OCI-LY7 (cell line): Measurements from ENCODE around the gene TGFBR2. TPM values are rescaled to one million over a fixed set of nuclear protein-coding genes. Genes with fewer than 3 reads are reported as not detected.

Source experiments
- BruUV-seq: library from RNA; stranded (reverse); fragments of 400-500 nt; replicated peaks from 2 replicates; lab custom pipeline; 2021; lab: Mats Ljungman, UMichigan
- CTCF ChIA-PET: fragments of 300-600 bp; sonication (Branson Sonifier 250); formaldehyde crosslinking; loops from one replicate; lab custom pipeline; 2022; ENCODE audit warnings: antibody characterized with exemption; ENCODE audit not compliant: unreplicated experiment; lab: Charles Lee
- POLR2A ChIA-PET: fragments of 300-600 bp; sonication (Branson Sonifier 250); formaldehyde crosslinking; loops from one replicate; lab custom pipeline; 2022; ENCODE audit warnings: antibody characterized with exemption; lab: Charles Lee
- DNase-seq: peaks from one replicate; pipeline ENCODE4 v3.0.0-alpha.2; 2015; ENCODE audit warnings: low spot score
- H2AFZ ChIP-seq: fragments of 200-600 bp; sonication (generic), shearing (Covaris generic); 2 replicates; pipeline ENCODE4 v1.6.1; 2014; ENCODE audit warnings: mild to moderate bottlenecking, antibody characterized with exemption, low read length, moderate library complexity
- H3K27ac ChIP-seq: fragments of 200-600 bp; sonication (generic); 2 replicates; pipeline ENCODE4 v1.5.1; 2014; ENCODE audit warnings: mixed run types, low read depth, mild to moderate bottlenecking, moderate library complexity, low read length, inconsistent platforms; ENCODE audit not compliant: poor library complexity, severe bottlenecking
- H3K36me3 ChIP-seq: fragments of 200-600 bp; sonication (generic); 2 replicates; pipeline ENCODE4 v1.6.1; 2014; ENCODE audit warnings: mild to moderate bottlenecking, antibody characterized with exemption, low read length, moderate library complexity, mixed read lengths; ENCODE audit not compliant: insufficient read depth
- H3K4me1 ChIP-seq: fragments of 200-600 bp; sonication (generic); 2 replicates; pipeline ENCODE4 v1.5.1; 2014; ENCODE audit warnings: mild to moderate bottlenecking, low read length; ENCODE audit not compliant: insufficient read depth, poor library complexity, severe bottlenecking
- H3K4me2 ChIP-seq: fragments of 200-600 bp; sonication (generic); 2 replicates; pipeline ENCODE4 v1.6.1; 2014; ENCODE audit warnings: mild to moderate bottlenecking, low read length
- H3K4me3 ChIP-seq: fragments of 200-600 bp; sonication (generic); 2 replicates; pipeline ENCODE4 v1.5.1; 2014; ENCODE audit warnings: mild to moderate bottlenecking, low read depth, low read length; ENCODE audit not compliant: poor library complexity, severe bottlenecking
- H3K79me2 ChIP-seq: fragments of 200-600 bp; sonication (generic); 2 replicates; pipeline ENCODE4 v1.6.1; 2016; ENCODE audit warnings: low read depth, mild to moderate bottlenecking, low read length, moderate library complexity, mixed read lengths; ENCODE audit not compliant: insufficient read depth
- H3K9me2 ChIP-seq: fragments of 200-600 bp; sonication (generic); 2 replicates; pipeline ENCODE4 v1.6.1; 2016; ENCODE audit warnings: mild to moderate bottlenecking, low read length, mixed read lengths; ENCODE audit not compliant: insufficient read depth
- H3K9me3 ChIP-seq: fragments of 200-600 bp; sonication (generic); 2 replicates; pipeline ENCODE4 v1.6.1; 2014; ENCODE audit warnings: mild to moderate bottlenecking, mixed run types, low read length, mixed read lengths
- H4K20me1 ChIP-seq: fragments of 200-600 bp; sonication (generic); 2 replicates; pipeline ENCODE4 v1.6.1; 2014; ENCODE audit warnings: mild to moderate bottlenecking, antibody characterized with exemption, low read length, moderate library complexity, mixed read lengths; ENCODE audit not compliant: insufficient read depth
- CTCF ChIP-seq: fragments of 200-600 bp; sonication (generic); conservative IDR thresholded peaks from 2 replicates; pipeline ENCODE4 v1.5.1; 2014; ENCODE audit warnings: mild to moderate bottlenecking, antibody characterized with exemption, low read length, moderate library complexity, mixed read lengths
- EZH2phosphoT487 ChIP-seq: fragments of 200-600 bp; sonication (generic); IDR thresholded peaks from 2 replicates; pipeline ENCODE4 v1.6.1; 2018; ENCODE audit warnings: low read depth, borderline replicate concordance, mild to moderate bottlenecking, mixed run types, antibody characterized with exemption, low read length, moderate library complexity, mixed read lengths
- intact Hi-C: fragments of 100-400 bp; cut with micrococcal nuclease; formaldehyde crosslinking; loops from one replicate; pipeline ENCODE4 v1.10.0; 2022; ENCODE audit not compliant: unreplicated experiment
- total RNA-seq, 2 experiments: library from RNA; depleted of rRNA in 1 of 2; stranded (reverse); fragments of >200 nt in 1 of 2; shearing (Covaris generic) in 1 of 2; gene quantifications; 2 replicates each; pipeline ENCODE4 v1.2.3, GENCODE V29; 2014 to 2022

The TGFBR2 gene
- total RNA-seq, 2 experiments from 2014 or later, result 25.2 to 28.1 TPM

- peaks cover 100% of the 10 kb centered on the region for H3K79me2 ChIP-seq
- peaks cover 24% of the 10 kb centered on the region for H3K36me3 ChIP-seq
- H3K4me3 ChIP-seq, result peak overlapping the region; percentile 42
- ChIA-PET CTCF (interaction anchor here (1.0 to 1.2 kb wide), 2 partner anchors 8 to 20 kb away, joined by 3 to 5 read pairs; no protein-coding TSS in a partner anchor), POLR2A (interaction anchor here (0.8 to 7.6 kb wide), 15 partner anchors 8 to 603 kb away, joined by 3 to 76 read pairs (median 9); partner anchors contain the start of gene TGFBR2)
- peaks cover 29% of the 10 kb centered on the region; the same call in 1 of the 2 replicates for H4K20me1 ChIP-seq
- TF ChIP-seq CTCF (no peak), EZH2phosphoT487 (no peak)
- peak overlapping the region; percentile 88 for H3K4me2 ChIP-seq
- intact Hi-C loops, result no loop called here
- H3K4me1 ChIP-seq, result peaks cover 99% of the 10 kb centered on the region
- no TSS peak for BruUV-seq
- H2AFZ ChIP-seq, result no peak overlapping the region
- H3K9me3 ChIP-seq, result no peaks in the 10 kb centered on the region
- H3K27ac ChIP-seq, result peak overlapping the region; percentile 60
- no peaks in the 10 kb centered on the region for H3K9me2 ChIP-seq
- DNase-seq, result no peak
These were observed 9.4 kb downstream of the TGFBR2 start for GRCh38 chr3:30615615-30616346.

GRCh38 chr3:30616347-30617027 is 10.1 kb downstream of the TGFBR2 start:
- intact Hi-C loops, result no loop called here
- Histone ChIP-seq H3K36me3 (peaks cover 24% of the 10 kb centered on the region), H3K9me3 (no peaks in the 10 kb centered on the region), H3K4me1 (peaks cover 99% of the 10 kb centered on the region), H3K4me2 (peak overlapping the region; percentile 88), H4K20me1 (peaks cover 29% of the 10 kb centered on the region; the same call in 1 of the 2 replicates), H3K9me2 (no peaks in the 10 kb centered on the region), H3K27ac (peak overlapping the region; percentile 60), H3K4me3 (peak overlapping the region; percentile 42), H2AFZ (no peak overlapping the region), H3K79me2 (peaks cover 100% of the 10 kb centered on the region)
- TF ChIP-seq CTCF (no peak), EZH2phosphoT487 (no peak)
- ChIA-PET CTCF (interaction anchor here (0.9 to 1.2 kb wide), 3 partner anchors 8 to 19 kb away, joined by 3 to 5 read pairs (median 3); no protein-coding TSS in a partner anchor), POLR2A (interaction anchor here (0.8 to 7.6 kb wide), 17 partner anchors 8 to 612 kb away, joined by 3 to 76 read pairs (median 8); partner anchors contain the start of gene TGFBR2)
- no peak for DNase-seq
- BruUV-seq, result no TSS peak
